Fibroblast of mammary gland (primary cell): ENCODE data around the gene CAPZA2.

Source experiments
- DNase-seq: peaks from one replicate; pipeline ENCODE4 v3.0.0-alpha.2; 2010; ENCODE audit warnings: low read depth
- H3K4me3 ChIP-seq: 2 replicates; pipeline ENCODE4 v1.5.1; 2011; ENCODE audit warnings: low read depth, mild to moderate bottlenecking, low read length, moderate library complexity; ENCODE audit not compliant: control insufficient read depth
- CTCF ChIP-seq: conservative IDR thresholded peaks from 2 replicates; pipeline ENCODE4 v1.5.1; 2011; ENCODE audit warnings: low read depth, low read length, inconsistent platforms; ENCODE audit not compliant: control insufficient read depth, insufficient read depth

The CAPZA2 gene

GRCh38 chr7:116829041-116829440 is 33.3 kb upstream of the CAPZA2 start:
- H3K4me3 ChIP-seq = no peak overlapping the region
- DNase-seq = no peak
- TF ChIP-seq CTCF = no peak

GRCh38 chr7:116829493-116829892 is 32.9 kb upstream of the CAPZA2 start:
- H3K4me3 ChIP-seq = no peak overlapping the region
- no peak for DNase-seq
- no peak for TF ChIP-seq CTCF

GRCh38 chr7:116832692-116833091 is 29.7 kb upstream of the CAPZA2 start:
- no peak for DNase-seq
- TF ChIP-seq CTCF = no peak
- no peak overlapping the region for H3K4me3 ChIP-seq

GRCh38 chr7:116834815-116835504 is 27.4 kb upstream of the CAPZA2 start:
- H3K4me3 ChIP-seq = no peak overlapping the region
- peak; percentile 70 for DNase-seq
- no peak for TF ChIP-seq CTCF

GRCh38 chr7:116836048-116836447 is 26.3 kb upstream of the CAPZA2 start:
- H3K4me3 ChIP-seq = no peak overlapping the region
- TF ChIP-seq CTCF = no peak
- no peak for DNase-seq

GRCh38 chr7:116836911-116837310 is 25.5 kb upstream of the CAPZA2 start:
- no peak for DNase-seq
- no peak overlapping the region for H3K4me3 ChIP-seq
- no peak for TF ChIP-seq CTCF

- H3K4me3 ChIP-seq = no peak overlapping the region
- no peak for TF ChIP-seq CTCF
- no peak for DNase-seq
Observed at GRCh38 chr7:116837586-116837985, 24.8 kb upstream of the CAPZA2 start.
